Measurements from ENCODE around the gene TCAIM.

- no peak for TF ChIP-seq CTCF (IDR thresholded peaks at IDR 0.05)
- TF ChIP-seq POLR2A (IDR thresholded peaks at IDR 0.05): no peak
- TF ChIP-seq EP300 (IDR thresholded peaks at IDR 0.05): no peak
- no peak for TF ChIP-seq POLR2AphosphoS5 (IDR thresholded peaks at IDR 0.05)
These were observed 17.2 kb upstream of the TCAIM start for GRCh38 chr3:44321335-44321734.
